WTC11 (cell line): ENCODE data around the gene BRD1. TPM values are rescaled to one million over a fixed set of nuclear protein-coding genes. Genes with fewer than 3 reads are reported as not detected.

ENCODE experiments used
- ATAC-seq: fragments of 200-7000 bp; cut with Tn5 transposase; 2 replicates; pipeline ENCODE4 v1.10.0; 2021; ENCODE audit warnings: mild to moderate bottlenecking, moderate library complexity
- CTCF ChIA-PET: fragments of 300-600 bp; sonication (Branson Sonifier 250); formaldehyde crosslinking; loops from one replicate; lab custom pipeline; 2021; ENCODE audit warnings: antibody characterized with exemption; lab: Charles Lee
- POLR2A ChIA-PET: fragments of 350-600 bp; sonication (Branson Sonifier 250); formaldehyde crosslinking; loops from one replicate; lab custom pipeline; 2021; ENCODE audit warnings: antibody characterized with exemption; lab: Charles Lee
- DNase-seq: peaks from one replicate; pipeline ENCODE4 v3.0.0; 2021; ENCODE audit warnings: low spot score
- H3K27ac Mint-ChIP-seq: 2 replicates; pipeline ENCODE4 v1.8.0; 2021; ENCODE audit warnings: mixed read lengths
- H3K27me3 Mint-ChIP-seq: 2 replicates; pipeline ENCODE4 v1.8.0; 2021; ENCODE audit warnings: low read depth, mild to moderate bottlenecking, moderate library complexity, mixed read lengths
- H3K36me3 Mint-ChIP-seq: 2 replicates; pipeline ENCODE4 v1.8.0; 2021; ENCODE audit warnings: mixed read lengths
- H3K4me1 Mint-ChIP-seq: 2 replicates; pipeline ENCODE4 v1.8.0; 2022; ENCODE audit warnings: mixed read lengths
- H3K4me3 Mint-ChIP-seq: 2 replicates; pipeline ENCODE4 v1.8.0; 2021; ENCODE audit warnings: mild to moderate bottlenecking, moderate library complexity, mixed read lengths
- H3K9me3 Mint-ChIP-seq: 2 replicates; pipeline ENCODE4 v1.8.0; 2021; ENCODE audit warnings: mixed read lengths
- AFF4 ChIP-seq: sonication (generic); formaldehyde crosslinking; IDR thresholded peaks from 2 replicates; pipeline ENCODE4 v1.8.1; 2023; ENCODE audit warnings: mild to moderate bottlenecking, missing genetic modification reagents, borderline replicate concordance
- EMX1 ChIP-seq: fragments of 250-450 bp; sonication (Bioruptor Pico); IDR thresholded peaks from 2 replicates; pipeline ENCODE4 v1.8.0; 2021; ENCODE audit warnings: mild to moderate bottlenecking
- FOXP4 ChIP-seq: sonication (generic); formaldehyde crosslinking; IDR thresholded peaks from 2 replicates; pipeline ENCODE4 v1.8.0; 2022; ENCODE audit warnings: mild to moderate bottlenecking, missing genetic modification reagents
- GABPB1 ChIP-seq: sonication (generic); formaldehyde crosslinking; IDR thresholded peaks from 2 replicates; pipeline ENCODE4 v1.8.1; 2023; ENCODE audit warnings: mild to moderate bottlenecking, missing genetic modification reagents
- IRF1 ChIP-seq: sonication (generic); formaldehyde crosslinking; IDR thresholded peaks from 2 replicates; pipeline ENCODE4 v1.8.0; 2023; ENCODE audit warnings: missing genetic modification reagents
- NFATC4 ChIP-seq: fragments of 250-450 bp; sonication (Bioruptor Pico); IDR thresholded peaks from 2 replicates; pipeline ENCODE4 v1.9.0; 2021; ENCODE audit warnings: mild to moderate bottlenecking
- NR2C2 ChIP-seq: sonication (generic); formaldehyde crosslinking; IDR thresholded peaks from 2 replicates; pipeline ENCODE4 v1.8.0; 2022; ENCODE audit warnings: mild to moderate bottlenecking, missing genetic modification reagents
- OVOL2 ChIP-seq: fragments of 250-450 bp; sonication (Bioruptor Pico); IDR thresholded peaks from 2 replicates; pipeline ENCODE4 v1.9.0; 2021; ENCODE audit warnings: mild to moderate bottlenecking, borderline replicate concordance
- RORB ChIP-seq: fragments of 250-450 bp; sonication (Bioruptor Pico); IDR thresholded peaks from 2 replicates; pipeline ENCODE4 v1.9.0; 2021; ENCODE audit warnings: mild to moderate bottlenecking
- SP1 ChIP-seq: sonication (generic); formaldehyde crosslinking; conservative IDR thresholded peaks from 2 replicates; pipeline ENCODE4 v1.8.1; 2022; ENCODE audit warnings: missing genetic modification reagents
- ZNF121 ChIP-seq: sonication (generic); formaldehyde crosslinking; IDR thresholded peaks from 2 replicates; pipeline ENCODE4 v1.8.0; 2023; ENCODE audit warnings: missing genetic modification reagents
- ZNF416 ChIP-seq: fragments of 250-450 bp; sonication (Bioruptor Pico); IDR thresholded peaks from 2 replicates; pipeline ENCODE4 v1.9.0; 2021; ENCODE audit warnings: mild to moderate bottlenecking, inconsistent platforms
- ZNF423 ChIP-seq: fragments of 250-450 bp; sonication (Bioruptor Pico); IDR thresholded peaks from 2 replicates; pipeline ENCODE4 v2.1.2; 2022; ENCODE audit warnings: mild to moderate bottlenecking, moderate library complexity
- ZNF425 ChIP-seq: fragments of 250-450 bp; sonication (Bioruptor Pico); conservative IDR thresholded peaks from 2 replicates; pipeline ENCODE4 v1.9.0; 2021; ENCODE audit warnings: mild to moderate bottlenecking
- ZNF532 ChIP-seq: fragments of 250-450 bp; sonication (Bioruptor Pico); IDR thresholded peaks from 2 replicates; pipeline ENCODE4 v1.9.0; 2021; ENCODE audit warnings: mild to moderate bottlenecking, borderline replicate concordance
- total RNA-seq: library from RNA; stranded (reverse); gene quantifications from 3 replicates; pipeline ENCODE4 v1.2.3, GENCODE V29; 2021

BRD1 gene
- total RNA-seq, 1 experiment from 2014 or later, result 36.6 TPM

GRCh38 chr22:49764127-49764581 lies 63.5 kb downstream of the BRD1 start (continued):
- TF ChIP-seq FOXP4 (CRISPR knock-in tag) (no peak), SP1 (CRISPR knock-in tag) (no peak), NFATC4 (no peak), ZNF121 (CRISPR knock-in tag) (no peak), ZNF532 (CRISPR knock-in tag) (no peak), ZNF425 (CRISPR knock-in tag) (no peak), AFF4 (CRISPR knock-in tag) (no peak)

- no peak for DNase-seq
- Mint-ChIP-seq H3K27ac (no peak overlapping the region), H3K4me1 (peaks cover 9% of the 10 kb centered on the region), H3K27me3 (no peaks in the 10 kb centered on the region), H3K9me3 (peaks cover 12% of the 10 kb centered on the region), H3K36me3 (peaks cover 8% of the 10 kb centered on the region), H3K4me3 (no peak overlapping the region)
- ChIA-PET CTCF (interaction anchor here (0.5 to 0.8 kb wide), 2 partner anchors 267 to 367 kb away, joined by 3 to 4 read pairs; no protein-coding TSS in a partner anchor), POLR2A (no interaction called here)
- ATAC-seq, result no peak
- TF ChIP-seq ZNF423 (CRISPR knock-in tag), result no peak
- no peak for TF ChIP-seq IRF1
- no peak for TF ChIP-seq OVOL2 (CRISPR knock-in tag)
- TF ChIP-seq NR2C2 (CRISPR knock-in tag), result no peak
- no peak for TF ChIP-seq EMX1
- no peak for TF ChIP-seq ZNF416 (CRISPR knock-in tag)
- no peak for TF ChIP-seq RORB (CRISPR knock-in tag)
- TF ChIP-seq GABPB1 (CRISPR knock-in tag), result no peak
- no peak for TF ChIP-seq AFF4 (CRISPR knock-in tag)
Observed at GRCh38 chr22:49763696-49764095, 64.0 kb downstream of the BRD1 start.
